Transverse colon (tissue), 4 donors: ENCODE measurements around the gene GTF2IRD1.

Source experiments
- CTCF ChIP-seq, 5 experiments: fragments of 200-600 bp in 3 of 5; fragments of 450-650 bp in 2 of 5; sonication (generic) in 3 of 5; IDR thresholded peaks; 1 replicate in 2 of 5; 2 replicates in 3 of 5; pipeline ENCODE4 v1.5.1; 2016 to 2017; ENCODE audit warnings: antibody characterized with exemption in 5 of 5, inconsistent platforms in 3 of 5, mild to moderate bottlenecking in 2 of 5, moderate library complexity in 1 of 5
- POLR2AphosphoS5 ChIP-seq, 3 donors: sonication (generic); formaldehyde crosslinking; IDR thresholded peaks; one replicate each; pipeline ENCODE4 v1.6.1; 2016; ENCODE audit warnings: antibody characterized with exemption in 3 of 3

GRCh38 chr7:74412603-74413002, 41.1 kb upstream of the GTF2IRD1 start:
- TF ChIP-seq CTCF (IDR thresholded peaks at IDR 0.05) (no peak), POLR2AphosphoS5 (IDR thresholded peaks at IDR 0.05) (no peak)
